ENCODE measurements around the gene CTSE. TPM values are rescaled to one million over a fixed set of nuclear protein-coding genes. Genes with fewer than 3 reads are reported as not detected.

Gene CTSE
- total RNA-seq, 1 donor from 2014 or later = not detected

GRCh38 chr1:206013026-206013795 is 10.5 kb downstream of the CTSE start:
- no peak for TF ChIP-seq CTCF (IDR thresholded peaks at IDR 0.05)
- no peaks in the 10 kb centered on the region for H3K9me3 Mint-ChIP-seq
- ATAC-seq (ENCODE audit: low read depth) = no peak
- no peak for DNase-seq
- peak overlapping the region; percentile 70 for H3K4me3 Mint-ChIP-seq
- POLR2A ChIA-PET = interaction anchor here (1.3 to 1.6 kb wide), 3 partner anchors 17 to 239 kb away, joined by 3 to 4 read pairs (median 4); partner anchors contain the start of gene RHEX
- H3K27ac Mint-ChIP-seq = peak overlapping the region; percentile 91
- CTCF ChIA-PET = interaction anchor here (0.7 to 1.3 kb wide), 3 partner anchors 13 to 36 kb away, joined by 3 to 5 read pairs (median 3); no protein-coding TSS in a partner anchor
- no peaks in the 10 kb centered on the region for H3K27me3 Mint-ChIP-seq
- no peaks in the 10 kb centered on the region for H3K36me3 Mint-ChIP-seq (ENCODE audit: low read depth)
- intact Hi-C loops (cut with micrococcal nuclease) = no loop called here
- H3K4me1 Mint-ChIP-seq = peaks cover 27% of the 10 kb centered on the region

GRCh38 chr1:206012086-206012859 is 11.4 kb downstream of the CTSE start:
- H3K36me3 Mint-ChIP-seq (ENCODE audit: low read depth) = no peaks in the 10 kb centered on the region
- peak; percentile 99 for ATAC-seq (ENCODE audit: low read depth)
- intact Hi-C loops (cut with micrococcal nuclease) = loop anchor here (1.0 kb wide), 4 partner anchors 18 to 263 kb away; partner anchors contain the start of gene RAB29
- peak overlapping the region; percentile 91 for H3K27ac Mint-ChIP-seq
- no peaks in the 10 kb centered on the region for H3K27me3 Mint-ChIP-seq
- no peak for TF ChIP-seq CTCF (IDR thresholded peaks at IDR 0.05)
- ChIA-PET CTCF (interaction anchor here (1.0 to 1.9 kb wide), 4 partner anchors 18 to 96 kb away, joined by 3 to 8 read pairs (median 4); no protein-coding TSS in a partner anchor), POLR2A (interaction anchor here (1.0 to 1.6 kb wide), 6 partner anchors 18 to 238 kb away, joined by 3 to 5 read pairs (median 4); partner anchors contain the start of gene RHEX)
- no peaks in the 10 kb centered on the region for H3K9me3 Mint-ChIP-seq
- peaks cover 27% of the 10 kb centered on the region for H3K4me1 Mint-ChIP-seq
- H3K4me3 Mint-ChIP-seq = peak overlapping the region; percentile 70
- peak; percentile 79 for DNase-seq

- H3K27ac Mint-ChIP-seq = no peak overlapping the region
- intact Hi-C loops (cut with micrococcal nuclease) = no loop called here
- TF ChIP-seq CTCF (IDR thresholded peaks at IDR 0.05) = no peak
- H3K4me1 Mint-ChIP-seq = peaks cover 27% of the 10 kb centered on the region
- no peak for ATAC-seq (ENCODE audit: low read depth)
- no peaks in the 10 kb centered on the region for H3K9me3 Mint-ChIP-seq
- no peaks in the 10 kb centered on the region for H3K36me3 Mint-ChIP-seq (ENCODE audit: low read depth)
- no peak overlapping the region for H3K4me3 Mint-ChIP-seq
- CTCF ChIA-PET = interaction anchor here (1.0 to 1.9 kb wide), 3 partner anchors 19 to 97 kb away, joined by 3 to 8 read pairs (median 3); no protein-coding TSS in a partner anchor
- no peaks in the 10 kb centered on the region for H3K27me3 Mint-ChIP-seq
- POLR2A ChIA-PET = no interaction called here
- no peak for DNase-seq
Observed at GRCh38 chr1:206011057-206011456, 12.6 kb downstream of the CTSE start.

- ChIA-PET CTCF (no interaction called here), POLR2A (no interaction called here)
- no peak for TF ChIP-seq CTCF (IDR thresholded peaks at IDR 0.05)
- DNase-seq (no peak), ATAC-seq (ENCODE audit: low read depth) (no peak)
- Mint-ChIP-seq H3K4me3 (no peak overlapping the region), H3K27ac (no peak overlapping the region), H3K36me3 (ENCODE audit: low read depth) (no peaks in the 10 kb centered on the region), H3K9me3 (no peaks in the 10 kb centered on the region), H3K4me1 (peaks cover 27% of the 10 kb centered on the region), H3K27me3 (no peaks in the 10 kb centered on the region)
- intact Hi-C loops (cut with micrococcal nuclease) = no loop called here
Observed at GRCh38 chr1:206010060-206010459, 13.6 kb downstream of the CTSE start.

GRCh38 chr1:206006946-206007345 is 16.7 kb downstream of the CTSE start:
- CTCF ChIA-PET = no interaction called here
- Mint-ChIP-seq H3K27ac (no peak overlapping the region), H3K9me3 (no peaks in the 10 kb centered on the region), H3K4me3 (no peak overlapping the region), H3K36me3 (ENCODE audit: low read depth) (no peaks in the 10 kb centered on the region), H3K27me3 (no peaks in the 10 kb centered on the region), H3K4me1 (peaks cover 9% of the 10 kb centered on the region)
- TF ChIP-seq CTCF (IDR thresholded peaks at IDR 0.05) = no peak
- POLR2A ChIA-PET = no interaction called here
- ATAC-seq (ENCODE audit: low read depth) = no peak
- DNase-seq = no peak
- intact Hi-C loops (cut with micrococcal nuclease) = no loop called here
